GM21526 (cell line): ENCODE data around the gene SEMA7A.

Experiments
- ATAC-seq: cut with Tn5 transposase; IDR thresholded peaks from one replicate; pipeline ENCODE4 v1.9.1; 2021; ENCODE audit warnings: moderate library complexity; ENCODE audit not compliant: unreplicated experiment, low FRiP score

SEMA7A gene

GRCh38 chr15:74432271-74432967, 1.3 kb downstream of the SEMA7A start:
- ATAC-seq, result no peak

- no peak for ATAC-seq
Observed at GRCh38 chr15:74431645-74432044, 2.1 kb downstream of the SEMA7A start.

- ATAC-seq, result no peak
Observed at GRCh38 chr15:74431116-74431515, 2.6 kb downstream of the SEMA7A start.

GRCh38 chr15:74430510-74430951, 3.2 kb downstream of the SEMA7A start:
- no peak for ATAC-seq

- no peak for ATAC-seq
Observed at GRCh38 chr15:74429781-74430400, 3.9 kb downstream of the SEMA7A start.

- no peak for ATAC-seq
Observed at GRCh38 chr15:74428970-74429780, 4.6 kb downstream of the SEMA7A start.

GRCh38 chr15:74428442-74428787, 5.3 kb downstream of the SEMA7A start:
- ATAC-seq, result no peak

- ATAC-seq, result no peak
Observed at GRCh38 chr15:74427607-74428441, 5.9 kb downstream of the SEMA7A start.

- ATAC-seq, result no peak
Observed at GRCh38 chr15:74426404-74427281, 7.1 kb downstream of the SEMA7A start.

- ATAC-seq, result no peak
Observed at GRCh38 chr15:74425630-74426029, 8.1 kb downstream of the SEMA7A start.

- no peak for ATAC-seq
Observed at GRCh38 chr15:74424901-74425528, 8.7 kb downstream of the SEMA7A start.

GRCh38 chr15:74423431-74424257, 10.1 kb downstream of the SEMA7A start:
- ATAC-seq, result no peak

- ATAC-seq, result no peak
Observed at GRCh38 chr15:74422652-74423430, 10.9 kb downstream of the SEMA7A start.

- ATAC-seq, result no peak
Observed at GRCh38 chr15:74422265-74422651, 11.5 kb downstream of the SEMA7A start.

- no peak for ATAC-seq
Observed at GRCh38 chr15:74421302-74422245, 12.2 kb downstream of the SEMA7A start.

GRCh38 chr15:74420193-74420905, 13.4 kb downstream of the SEMA7A start:
- ATAC-seq, result no peak
